ENCODE measurements around the gene CTDSP2. TPM values are rescaled to one million over a fixed set of nuclear protein-coding genes. Genes with fewer than 3 reads are reported as not detected.

The CTDSP2 gene
- total RNA-seq, 1 donor from 2014 or later, result 82.6 TPM

GRCh38 chr12:57770734-57771133 lies 75.8 kb downstream of the CTDSP2 start:
- Histone ChIP-seq H3K4me1 (peaks cover 39% of the 10 kb centered on the region), H3K36me3 (peaks cover 18% of the 10 kb centered on the region), H3K4me3 (no peak overlapping the region), H3K27ac (replicated peaks) (no peak overlapping the region), H3K27me3 (ENCODE audit: low read depth) (peaks cover 14% of the 10 kb centered on the region), H3K9me3 (replicated peaks) (no peaks in the 10 kb centered on the region)
- intact Hi-C loops (cut with micrococcal nuclease), result no loop called here
- no peak for DNase-seq
- TF ChIP-seq, protein P1, sequence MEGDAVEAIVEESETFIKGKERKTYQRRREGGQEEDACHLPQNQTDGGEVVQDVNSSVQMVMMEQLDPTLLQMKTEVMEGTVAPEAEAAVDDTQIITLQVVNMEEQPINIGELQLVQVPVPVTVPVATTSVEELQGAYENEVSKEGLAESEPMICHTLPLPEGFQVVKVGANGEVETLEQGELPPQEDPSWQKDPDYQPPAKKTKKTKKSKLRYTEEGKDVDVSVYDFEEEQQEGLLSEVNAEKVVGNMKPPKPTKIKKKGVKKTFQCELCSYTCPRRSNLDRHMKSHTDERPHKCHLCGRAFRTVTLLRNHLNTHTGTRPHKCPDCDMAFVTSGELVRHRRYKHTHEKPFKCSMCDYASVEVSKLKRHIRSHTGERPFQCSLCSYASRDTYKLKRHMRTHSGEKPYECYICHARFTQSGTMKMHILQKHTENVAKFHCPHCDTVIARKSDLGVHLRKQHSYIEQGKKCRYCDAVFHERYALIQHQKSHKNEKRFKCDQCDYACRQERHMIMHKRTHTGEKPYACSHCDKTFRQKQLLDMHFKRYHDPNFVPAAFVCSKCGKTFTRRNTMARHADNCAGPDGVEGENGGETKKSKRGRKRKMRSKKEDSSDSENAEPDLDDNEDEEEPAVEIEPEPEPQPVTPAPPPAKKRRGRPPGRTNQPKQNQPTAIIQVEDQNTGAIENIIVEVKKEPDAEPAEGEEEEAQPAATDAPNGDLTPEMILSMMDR (IDR thresholded peaks at IDR 0.05; ENCODE audit: borderline replicate concordance), result no peak

Small RNA genes lying within 50 kb of the gene (microRNA-seq; reads per million reads assigned to microRNA genes)
- 1,320 reads per million, percentile 87 among the genes with 10 or more reads in this experiment for gene MIR26A2

Other genes with a start within 250 kb of the CTDSP2 start
- 22.3 TPM for gene DTX3, start 241.9 kb downstream of the CTDSP2 start, total RNA-seq
- 9.7 TPM for gene ARHGEF25, start 235.3 kb downstream of the CTDSP2 start, total RNA-seq
- 4.7 TPM for gene B4GALNT1, start 213.5 kb downstream of the CTDSP2 start, total RNA-seq
- gene OS9, start 152.6 kb downstream of the CTDSP2 start, total RNA-seq, result 112 TPM
- 6.5 TPM for gene AGAP2, start 108.0 kb downstream of the CTDSP2 start, total RNA-seq
- 27.2 TPM for gene TSPAN31, start 101.7 kb downstream of the CTDSP2 start, total RNA-seq
- 41.3 TPM for gene CDK4, start 94.4 kb downstream of the CTDSP2 start, total RNA-seq
- gene MARCHF9, start 91.6 kb downstream of the CTDSP2 start, total RNA-seq, result 13.8 TPM
- gene CYP27B1, start 79.7 kb downstream of the CTDSP2 start, total RNA-seq, result not detected
- gene METTL1, start 74.6 kb downstream of the CTDSP2 start, total RNA-seq, result 6.8 TPM
- 0.99 TPM for gene EEF1AKMT3, start 74.1 kb downstream of the CTDSP2 start, total RNA-seq
- gene TSFM, start 63.9 kb downstream of the CTDSP2 start, total RNA-seq, result 53.7 TPM
- gene AVIL, start 28.0 kb downstream of the CTDSP2 start, total RNA-seq, result 2.1 TPM
- 7.4 TPM for gene ATP23, start 94.8 kb upstream of the CTDSP2 start, total RNA-seq